ENCODE measurements around the gene ACAA1.

GRCh38 chr3:38169027-38169317 is 32.0 kb upstream of the ACAA1 start:
- TF ChIP-seq CTCF (IDR thresholded peaks at IDR 0.05) (no peak), POLR2A (IDR thresholded peaks at IDR 0.05) (no peak)
